MM.1S (cell line): ENCODE measurements around the gene DCX.

ENCODE experiments used
- DNase-seq: peaks from one replicate; pipeline ENCODE4 v3.0.0-alpha.2; 2015
- H2AFZ ChIP-seq: fragments of 300-600 bp; sonication (generic); 2 replicates; pipeline ENCODE4 v1.6.0; 2016; ENCODE audit warnings: antibody characterized with exemption, low read length
- H3F3A ChIP-seq: fragments of 300-600 bp; sonication (generic); 2 replicates; pipeline ENCODE4 v1.6.1; 2016; ENCODE audit warnings: mild to moderate bottlenecking, antibody characterized with exemption, low read length, moderate library complexity, mixed read lengths; ENCODE audit not compliant: insufficient read depth
- H3K27ac ChIP-seq: fragments of 300-600 bp; sonication (generic); 2 replicates; pipeline ENCODE4 v1.5.1; 2016; ENCODE audit warnings: mild to moderate bottlenecking, low read length
- H3K27me3 ChIP-seq: fragments of 300-600 bp; sonication (generic); replicated peaks from 2 replicates; pipeline ENCODE4 v1.6.0; 2016; ENCODE audit warnings: low read length; ENCODE audit not compliant: insufficient read depth
- H3K36me3 ChIP-seq: fragments of 300-600 bp; sonication (generic); replicated peaks from 2 replicates; pipeline ENCODE4 v1.6.1; 2016; ENCODE audit warnings: mild to moderate bottlenecking, low read length, mixed read lengths; ENCODE audit not compliant: insufficient read depth
- H3K4me1 ChIP-seq: fragments of 300-600 bp; sonication (generic); 2 replicates; pipeline ENCODE4 v1.6.1; 2016; ENCODE audit warnings: low read length, mixed read lengths
- H3K4me2 ChIP-seq: fragments of 300-600 bp; sonication (generic); 2 replicates; pipeline ENCODE4 v1.6.0; 2016; ENCODE audit warnings: low read depth, low read length
- H3K4me3 ChIP-seq: fragments of 300-600 bp; sonication (generic); 2 replicates; pipeline ENCODE4 v1.5.1; 2016; ENCODE audit warnings: low read length, mixed read lengths
- H3K79me2 ChIP-seq: fragments of 300-600 bp; sonication (generic); 2 replicates; pipeline ENCODE4 v1.6.1; 2016; ENCODE audit warnings: mixed run types, low read length, mixed read lengths
- H3K9ac ChIP-seq: fragments of 300-600 bp; sonication (generic); 2 replicates; pipeline ENCODE4 v1.6.1; 2016; ENCODE audit warnings: low read length, mixed read lengths
- H3K9me2 ChIP-seq: fragments of 300-600 bp; sonication (generic); replicated peaks from 2 replicates; pipeline ENCODE4 v1.6.1; 2016; ENCODE audit warnings: mild to moderate bottlenecking, low read length, mixed read lengths; ENCODE audit not compliant: insufficient read depth
- H3K9me3 ChIP-seq: fragments of 300-600 bp; sonication (generic); replicated peaks from 2 replicates; pipeline ENCODE4 v1.6.1; 2016; ENCODE audit warnings: mild to moderate bottlenecking, low read length, mixed read lengths; ENCODE audit not compliant: insufficient read depth
- H4K20me1 ChIP-seq: fragments of 300-600 bp; sonication (generic); 2 replicates; pipeline ENCODE4 v1.6.1; 2016; ENCODE audit warnings: mild to moderate bottlenecking, low read length, moderate library complexity, mixed read lengths; ENCODE audit not compliant: insufficient read depth
- CTCF ChIP-seq: fragments of 300-600 bp; sonication (generic); IDR thresholded peaks from 2 replicates; pipeline ENCODE4 v1.5.1; 2016; ENCODE audit warnings: antibody characterized with exemption, low read length, mixed read lengths
- EZH2 ChIP-seq: fragments of 300-600 bp; sonication (generic); optimal IDR thresholded peaks from 2 replicates; pipeline ENCODE3; 2017; ENCODE audit warnings: low read depth, mild to moderate bottlenecking, antibody characterized with exemption, low read length, mixed read lengths
- EZH2phosphoT487 ChIP-seq: fragments of 300-600 bp; sonication (generic); IDR thresholded peaks from 2 replicates; pipeline ENCODE4 v1.6.1; 2018; ENCODE audit warnings: antibody characterized with exemption, low read length

DCX gene

GRCh38 chrX:111361751-111362150 is 50.2 kb downstream of the DCX start:
- H3F3A ChIP-seq, result no peaks in the 10 kb centered on the region
- no peaks in the 10 kb centered on the region for H4K20me1 ChIP-seq
- no peaks in the 10 kb centered on the region for H3K36me3 ChIP-seq
- no peak overlapping the region for H3K9ac ChIP-seq
- H3K9me3 ChIP-seq, result no peaks in the 10 kb centered on the region
- H3K9me2 ChIP-seq, result no peaks in the 10 kb centered on the region
- H3K27me3 ChIP-seq, result no peaks in the 10 kb centered on the region
- DNase-seq, result no peak
- no peaks in the 10 kb centered on the region for H3K4me1 ChIP-seq
- H2AFZ ChIP-seq, result no peak overlapping the region
- TF ChIP-seq EZH2phosphoT487 (no peak), EZH2 (no peak), CTCF (no peak)
- no peak overlapping the region for H3K4me2 ChIP-seq
- H3K79me2 ChIP-seq, result no peaks in the 10 kb centered on the region
- no peak overlapping the region for H3K27ac ChIP-seq
- H3K4me3 ChIP-seq, result no peak overlapping the region

GRCh38 chrX:111360839-111361238 is 51.2 kb downstream of the DCX start:
- H2AFZ ChIP-seq, result no peak overlapping the region
- no peaks in the 10 kb centered on the region for H3K9me2 ChIP-seq
- H3K27me3 ChIP-seq, result no peaks in the 10 kb centered on the region
- no peaks in the 10 kb centered on the region for H4K20me1 ChIP-seq
- no peaks in the 10 kb centered on the region for H3K36me3 ChIP-seq
- no peak overlapping the region for H3K27ac ChIP-seq
- H3K9me3 ChIP-seq, result no peaks in the 10 kb centered on the region
- no peaks in the 10 kb centered on the region for H3K4me1 ChIP-seq
- TF ChIP-seq CTCF (no peak), EZH2 (no peak), EZH2phosphoT487 (no peak)
- no peak overlapping the region for H3K4me3 ChIP-seq
- no peak overlapping the region for H3K4me2 ChIP-seq
- no peak for DNase-seq
- H3F3A ChIP-seq, result no peaks in the 10 kb centered on the region
- H3K9ac ChIP-seq, result no peak overlapping the region
- no peaks in the 10 kb centered on the region for H3K79me2 ChIP-seq

- Histone ChIP-seq H3K27ac (no peak overlapping the region), H3K27me3 (no peaks in the 10 kb centered on the region), H3K9me3 (no peaks in the 10 kb centered on the region), H3K36me3 (no peaks in the 10 kb centered on the region), H3F3A (no peaks in the 10 kb centered on the region), H3K79me2 (no peaks in the 10 kb centered on the region), H3K4me3 (no peak overlapping the region), H4K20me1 (no peaks in the 10 kb centered on the region), H3K4me2 (no peak overlapping the region), H3K4me1 (no peaks in the 10 kb centered on the region), H2AFZ (no peak overlapping the region), H3K9ac (no peak overlapping the region), H3K9me2 (no peaks in the 10 kb centered on the region)
- no peak for DNase-seq
- TF ChIP-seq CTCF (no peak), EZH2phosphoT487 (no peak), EZH2 (no peak)
These were observed 56.4 kb downstream of the DCX start for GRCh38 chrX:111355523-111356115.
